Renal pelvis (tissue), 4 donors: ENCODE results near the gene ACTR5. TPM values are rescaled to one million over a fixed set of nuclear protein-coding genes. Genes with fewer than 3 reads are reported as not detected.
"Not testable (repeated sequence)": the region's sequence is repeated elsewhere in the genome, so short reads cannot be mapped to it uniquely, and the experiment has no call there.

Source experiments
- DNase-seq: peaks from one replicate; pipeline ENCODE4 v3.0.0-alpha.2; 2013
- polyA plus RNA-seq, 3 donors: library from polyadenylated mRNA; unstranded; fragments of 120-200 nt; gene quantifications; one replicate each; pipeline ENCODE4 v1.2.1, GENCODE V29; 2013; ENCODE audit not compliant: insufficient read length in 3 of 3

Gene ACTR5
- polyA plus RNA-seq, 3 donors, result 9.8 to 11.3 (median 9.9) TPM

- no peak for DNase-seq
Observed at GRCh38 chr20:38800882-38801281, 52.6 kb downstream of the ACTR5 start.

DNA sequence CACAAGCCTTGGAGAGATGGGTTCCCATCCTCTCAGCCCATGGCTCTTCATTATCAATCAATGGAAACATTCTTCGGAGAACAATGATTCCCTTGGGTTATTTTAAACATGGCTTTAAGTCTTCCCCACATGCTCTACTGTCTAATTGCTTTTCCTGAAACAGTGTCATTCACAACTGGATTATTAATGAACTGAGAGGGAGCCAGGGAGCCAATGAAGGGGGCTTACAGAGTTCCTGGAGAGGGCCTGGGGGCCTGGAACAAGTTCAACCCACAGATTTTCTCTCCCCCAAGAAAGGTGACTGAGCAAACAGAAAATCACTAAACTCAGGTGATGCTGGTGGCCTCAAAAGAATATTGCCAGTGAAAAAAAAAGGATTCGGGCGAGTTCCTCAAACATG is 56.0 kb downstream of the ACTR5 start:
- DNase-seq, result no peak

GRCh38 chr20:38804682-38805501 is 56.6 kb downstream of the ACTR5 start:
- no peak for DNase-seq

DNA sequence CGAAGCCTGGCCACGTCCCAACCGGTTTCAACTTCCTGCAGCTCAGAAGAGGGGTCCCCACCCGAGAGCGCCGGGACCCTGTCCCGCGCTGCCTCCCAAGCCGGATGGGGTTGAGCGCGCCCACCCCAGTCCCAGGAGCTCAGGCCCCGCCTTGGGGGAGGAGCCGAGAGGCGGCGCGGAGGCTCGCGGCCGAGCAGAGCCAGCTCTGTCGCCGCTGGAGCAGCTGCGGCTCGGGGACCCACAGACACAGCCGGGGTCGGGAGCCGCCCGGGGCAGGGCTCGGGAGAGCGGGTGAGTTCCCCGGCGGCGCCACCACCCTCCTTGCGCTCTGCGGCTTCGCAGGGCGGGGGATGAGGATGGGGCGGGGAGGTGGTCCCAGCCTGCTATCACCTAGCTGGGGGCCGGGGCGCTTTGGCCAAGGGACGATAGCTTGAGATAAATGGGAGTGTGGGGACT is 57.3 kb downstream of the ACTR5 start, which contains the start of gene PPP1R16B:
TSS of gene PPP1R16B (plus strand) at position 196 of the 456 bp plus-strand sequence. CDS start 30,229 bp downstream, outside the sequence.
- peak; percentile 56 for DNase-seq

DNA sequence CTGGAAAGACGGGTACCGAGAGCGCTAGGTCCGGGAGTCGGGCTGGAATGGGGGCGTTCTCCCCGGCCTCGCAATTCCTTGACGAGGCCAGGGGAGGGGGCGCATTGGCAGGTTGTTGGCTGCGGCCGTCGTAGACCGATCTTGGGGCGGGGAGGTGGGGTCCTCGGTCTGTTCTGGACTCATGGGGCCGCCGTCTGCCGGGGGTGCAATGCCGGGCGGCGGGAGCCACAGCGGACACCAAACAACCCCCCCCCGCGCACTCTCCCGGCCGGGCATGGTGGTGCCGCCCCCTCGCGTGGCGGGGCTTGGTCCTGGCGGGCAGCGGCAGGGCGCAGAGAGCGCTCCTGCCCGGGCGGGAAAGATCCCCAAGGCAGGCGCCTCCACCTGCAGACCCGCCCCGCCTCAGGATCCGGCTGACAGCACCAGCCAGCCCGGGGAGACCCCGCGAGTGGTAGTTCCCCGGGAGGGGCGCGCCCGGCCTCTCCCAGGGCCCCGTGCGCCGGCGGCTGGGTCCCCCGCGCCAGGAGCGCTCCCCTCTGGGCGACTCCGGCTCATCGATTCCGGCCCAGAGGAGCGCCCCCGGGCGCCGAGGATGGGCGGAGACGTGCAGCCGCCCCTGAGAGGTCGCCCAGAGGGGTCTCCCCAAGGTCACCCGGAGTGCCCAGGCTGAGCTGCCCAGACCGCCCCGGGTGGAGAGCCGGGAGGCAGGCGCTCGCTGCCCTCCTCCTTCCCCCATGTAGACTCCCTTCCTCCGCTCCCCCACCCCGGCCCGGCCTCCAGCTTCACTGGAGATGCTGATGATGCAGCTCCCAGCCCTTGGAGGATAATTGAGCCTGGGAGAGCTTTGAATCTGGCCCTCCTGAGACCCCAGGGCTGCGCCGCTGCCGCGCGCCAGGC is 57.9 kb downstream of the ACTR5 start:
- no peak for DNase-seq

DNA sequence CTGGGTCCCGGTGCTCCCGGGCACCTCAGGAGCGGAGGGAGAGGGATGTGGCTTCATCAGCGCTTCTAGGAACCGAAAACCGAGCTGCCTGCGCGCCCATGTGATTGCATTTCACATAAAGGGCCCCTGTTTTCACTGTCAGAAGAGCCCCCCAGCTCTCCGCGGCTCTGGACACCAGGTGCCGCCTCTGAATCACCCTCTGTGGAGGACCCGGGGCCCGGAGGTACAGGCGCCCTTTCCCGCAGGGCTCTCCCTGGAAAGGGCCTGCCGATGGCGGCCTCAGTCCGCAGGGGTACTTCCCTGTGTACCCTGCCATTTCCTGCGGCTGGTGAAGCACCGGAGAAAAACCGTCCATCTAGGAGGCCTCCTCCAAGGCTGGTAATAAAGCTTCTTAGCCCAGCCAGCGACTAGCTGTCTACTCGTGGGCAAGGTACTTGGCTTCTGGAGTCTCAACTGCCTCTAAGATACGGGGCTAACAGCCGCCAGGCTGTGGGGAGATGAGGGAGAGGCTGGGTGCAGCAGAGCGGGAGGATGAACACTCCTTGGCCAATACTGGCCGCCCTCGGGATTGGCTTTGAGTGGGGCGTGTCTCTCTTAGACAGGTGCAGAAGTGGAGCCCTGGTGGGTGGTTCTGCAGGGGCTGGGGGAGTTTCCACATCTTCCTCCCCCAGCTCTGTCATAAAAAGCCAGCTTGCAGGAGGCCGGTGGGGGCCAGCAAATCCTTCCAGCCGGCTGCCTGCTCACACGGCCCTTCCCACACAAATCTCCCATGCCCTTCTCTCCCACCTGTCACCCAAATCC is 58.8 kb downstream of the ACTR5 start:
- DNase-seq, result no peak

GRCh38 chr20:38809942-38810341 is 61.7 kb downstream of the ACTR5 start:
- DNase-seq, result no peak

- no peak for DNase-seq
Observed at GRCh38 chr20:38810926-38811630, 62.8 kb downstream of the ACTR5 start.

- no peak for DNase-seq
Observed at GRCh38 chr20:38811769-38812168, 63.5 kb downstream of the ACTR5 start.

GRCh38 chr20:38812182-38812581 is 63.9 kb downstream of the ACTR5 start:
- no peak for DNase-seq

DNA sequence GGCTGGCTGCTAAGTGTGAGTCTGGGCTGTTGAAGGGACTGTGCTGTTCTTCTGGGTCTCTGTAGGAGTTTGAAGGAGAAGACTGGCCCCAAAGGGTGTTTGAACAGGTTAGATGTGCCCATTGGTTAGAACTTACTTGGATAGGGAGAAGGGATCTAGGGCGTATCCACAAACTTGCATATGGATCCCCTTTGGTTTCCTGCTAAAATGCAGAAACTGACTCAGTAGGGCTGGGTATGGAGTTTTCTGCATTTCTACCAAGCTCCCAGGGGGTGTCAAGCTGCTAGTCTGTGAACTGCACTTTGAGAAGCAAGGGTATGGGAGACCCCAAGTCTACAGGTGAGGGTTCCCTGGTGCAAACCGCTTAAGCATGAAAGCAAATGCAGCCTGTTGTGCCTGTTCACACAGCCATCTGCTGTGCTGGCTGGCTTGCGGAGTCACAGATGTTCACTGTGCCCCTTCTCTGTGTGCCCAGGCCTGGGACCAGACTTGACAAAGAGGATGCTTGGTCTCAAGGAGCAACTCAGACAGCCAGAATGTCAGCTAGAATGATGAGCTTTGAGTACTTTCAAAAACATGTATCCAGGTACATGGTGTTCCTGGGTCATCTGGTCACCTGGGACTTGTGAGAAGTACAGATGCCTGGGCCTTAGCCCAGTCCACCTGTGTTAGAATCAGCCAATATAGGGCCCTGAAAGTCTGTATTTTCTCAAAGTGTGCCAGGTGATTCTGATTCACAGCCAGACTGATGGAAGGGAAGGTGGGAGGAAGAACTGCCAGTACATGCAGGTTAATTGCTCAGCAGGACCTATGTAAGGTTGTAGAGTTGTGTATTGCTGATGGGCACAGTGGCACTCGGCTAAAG is 64.7 kb downstream of the ACTR5 start:
- DNase-seq, result no peak

DNA sequence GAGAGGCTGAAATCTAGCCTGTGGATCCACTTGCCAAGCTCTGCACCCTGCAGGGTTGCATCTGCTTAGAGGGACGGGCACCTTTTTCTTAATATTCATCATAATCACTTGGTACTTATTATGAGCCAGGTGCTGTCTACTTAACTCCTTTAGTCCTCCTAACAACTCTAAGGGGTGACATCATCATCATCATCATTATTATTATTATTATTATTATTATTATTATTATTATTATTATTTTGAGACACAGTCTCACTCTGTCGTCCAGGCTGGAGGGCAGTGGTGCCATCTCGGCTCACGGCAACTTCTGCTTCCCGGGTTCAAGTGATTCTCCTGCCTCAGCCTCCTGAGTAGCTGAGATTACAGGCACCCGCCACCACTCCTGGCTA is 65.3 kb downstream of the ACTR5 start:
- not testable (repeated sequence) for DNase-seq

DNA sequence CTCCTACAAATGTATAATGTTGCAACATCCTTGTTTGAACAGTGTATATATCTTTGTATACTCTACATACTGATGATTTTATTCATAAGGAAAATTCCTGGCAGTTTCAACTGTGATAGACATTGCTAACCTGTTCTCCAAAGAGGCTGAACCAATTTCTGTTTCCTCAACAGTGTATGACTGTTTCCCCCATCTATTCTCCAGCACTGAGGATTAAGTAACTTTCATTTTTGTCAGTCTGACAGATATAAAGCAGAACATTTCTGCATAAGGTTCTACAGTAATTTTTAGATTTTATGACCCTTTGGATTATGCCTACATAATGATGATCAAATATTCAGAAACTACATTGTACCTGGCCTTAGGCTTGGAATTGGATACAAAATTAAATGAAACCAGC is 67.2 kb downstream of the ACTR5 start:
- DNase-seq, result no peak

DNA sequence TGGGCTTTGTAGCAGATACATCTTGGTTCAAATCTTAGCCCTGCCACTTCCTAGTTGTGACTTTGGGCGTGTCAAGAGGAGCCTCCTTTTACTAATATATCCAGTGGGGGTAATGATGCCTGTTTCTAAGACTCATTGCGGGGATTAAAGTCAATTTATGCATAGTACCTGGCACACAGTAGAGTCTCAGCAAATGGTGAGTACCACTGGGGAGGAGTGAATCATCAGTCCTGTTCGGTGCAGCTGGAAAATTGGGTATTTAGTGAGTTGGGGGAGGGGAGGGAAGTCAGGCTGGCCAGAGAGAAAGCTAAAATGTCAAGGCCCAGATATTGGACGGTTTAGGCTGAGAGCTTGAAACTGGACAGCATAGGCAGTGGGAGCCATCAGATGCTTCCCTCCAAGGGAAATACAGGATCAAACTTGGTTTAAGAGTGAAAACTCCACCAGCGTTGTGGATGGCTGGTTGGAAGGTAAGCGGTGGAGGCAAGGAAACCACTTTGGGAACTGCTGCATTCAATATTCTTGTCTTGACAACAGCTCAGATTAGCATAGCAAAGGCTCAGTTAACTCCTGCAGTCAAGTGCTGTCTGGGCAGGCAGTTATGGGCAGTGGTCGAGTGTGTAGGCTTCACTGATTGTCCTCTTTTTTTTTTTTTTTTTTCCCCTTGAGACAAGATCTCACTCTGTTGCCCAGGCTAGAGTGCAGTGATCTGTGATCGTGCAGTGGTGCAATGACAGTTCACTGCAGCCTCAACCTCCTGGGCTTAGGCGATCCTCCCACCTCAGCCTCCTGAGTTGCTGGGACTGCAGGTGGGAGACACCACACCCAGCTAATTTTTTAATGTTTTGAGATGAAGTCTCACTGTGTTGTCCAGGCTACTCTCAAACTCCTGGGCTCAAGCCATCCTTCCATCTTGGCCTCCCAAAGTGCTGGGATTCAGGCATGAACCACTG is 70.1 kb downstream of the ACTR5 start:
- DNase-seq, result no peak

Other genes with a start within 250 kb of the ACTR5 start
- not detected for gene ADIG, start 167.3 kb upstream of the ACTR5 start, polyA plus RNA-seq
- 1 to 10 TPM in 2 of 3 donors, under 1 TPM in 1; 0.71 to 1.2 (median 1.1) TPM for gene ARHGAP40, start 146.7 kb upstream of the ACTR5 start, polyA plus RNA-seq
- 1 to 10 TPM; 2.1 to 2.8 (median 2.3) TPM for gene SLC32A1, start 24.0 kb upstream of the ACTR5 start, polyA plus RNA-seq
- 1 to 10 TPM; 7.2 to 8.3 (median 7.3) TPM for gene PPP1R16B, start 57.2 kb downstream of the ACTR5 start, polyA plus RNA-seq
- 10 to 100 TPM; 12.9 to 17.1 (median 14.5) TPM for gene FAM83D, start 178.0 kb downstream of the ACTR5 start, polyA plus RNA-seq
- gene DHX35, start 213.9 kb downstream of the ACTR5 start, polyA plus RNA-seq, result 10 to 100 TPM; 15.5 to 19.9 (median 18.6) TPM